WTC11 (cell line): ENCODE data around the gene USP43. TPM values are rescaled to one million over a fixed set of nuclear protein-coding genes. Genes with fewer than 3 reads are reported as not detected.

Experiments
- ATAC-seq: fragments of 200-7000 bp; cut with Tn5 transposase; 2 replicates; pipeline ENCODE4 v1.10.0; 2021; ENCODE audit warnings: mild to moderate bottlenecking, moderate library complexity
- CTCF ChIA-PET: fragments of 300-600 bp; sonication (Branson Sonifier 250); formaldehyde crosslinking; loops from one replicate; lab custom pipeline; 2021; ENCODE audit warnings: antibody characterized with exemption; lab: Charles Lee
- POLR2A ChIA-PET: fragments of 350-600 bp; sonication (Branson Sonifier 250); formaldehyde crosslinking; loops from one replicate; lab custom pipeline; 2021; ENCODE audit warnings: antibody characterized with exemption; lab: Charles Lee
- DNase-seq: peaks from one replicate; pipeline ENCODE4 v3.0.0; 2021; ENCODE audit warnings: low spot score
- H3K27ac Mint-ChIP-seq: 2 replicates; pipeline ENCODE4 v1.8.0; 2021; ENCODE audit warnings: mixed read lengths
- H3K27me3 Mint-ChIP-seq: 2 replicates; pipeline ENCODE4 v1.8.0; 2021; ENCODE audit warnings: low read depth, mild to moderate bottlenecking, moderate library complexity, mixed read lengths
- H3K36me3 Mint-ChIP-seq: 2 replicates; pipeline ENCODE4 v1.8.0; 2021; ENCODE audit warnings: mixed read lengths
- H3K4me1 Mint-ChIP-seq: 2 replicates; pipeline ENCODE4 v1.8.0; 2022; ENCODE audit warnings: mixed read lengths
- H3K4me3 Mint-ChIP-seq: 2 replicates; pipeline ENCODE4 v1.8.0; 2021; ENCODE audit warnings: mild to moderate bottlenecking, moderate library complexity, mixed read lengths
- H3K9me3 Mint-ChIP-seq: 2 replicates; pipeline ENCODE4 v1.8.0; 2021; ENCODE audit warnings: mixed read lengths
- ATF6 ChIP-seq: sonication (generic); formaldehyde crosslinking; IDR thresholded peaks from 2 replicates; pipeline ENCODE4 v1.8.1; 2023; ENCODE audit warnings: mild to moderate bottlenecking, missing genetic modification reagents
- HMGA2 ChIP-seq: fragments of 250-450 bp; sonication (Bioruptor Pico); IDR thresholded peaks from 2 replicates; pipeline ENCODE4 v1.4.0; 2021; ENCODE audit warnings: mild to moderate bottlenecking, moderate library complexity
- MAX ChIP-seq: sonication (generic); formaldehyde crosslinking; IDR thresholded peaks from 2 replicates; pipeline ENCODE4 v1.8.0; 2022; ENCODE audit warnings: mild to moderate bottlenecking, missing genetic modification reagents
- NFATC4 ChIP-seq: fragments of 250-450 bp; sonication (Bioruptor Pico); IDR thresholded peaks from 2 replicates; pipeline ENCODE4 v1.9.0; 2021; ENCODE audit warnings: mild to moderate bottlenecking
- NFYB ChIP-seq: sonication (generic); formaldehyde crosslinking; conservative IDR thresholded peaks from 2 replicates; pipeline ENCODE4 v1.8.0; 2022; ENCODE audit warnings: low read depth, missing genetic modification reagents
- NR3C1 ChIP-seq: sonication (generic); formaldehyde crosslinking; conservative IDR thresholded peaks from 2 replicates; pipeline ENCODE4 v1.8.1; 2023; ENCODE audit warnings: low read depth, mild to moderate bottlenecking, missing genetic modification reagents
- TEAD1 ChIP-seq: sonication (generic); formaldehyde crosslinking; IDR thresholded peaks from 2 replicates; pipeline ENCODE4 v1.8.0; 2022; ENCODE audit warnings: mild to moderate bottlenecking, missing genetic modification reagents
- USF2 ChIP-seq: sonication (generic); formaldehyde crosslinking; IDR thresholded peaks from 2 replicates; pipeline ENCODE4 v1.8.1; 2023; ENCODE audit warnings: mild to moderate bottlenecking, missing genetic modification reagents, moderate library complexity
- ZMAT4 ChIP-seq: fragments of 250-450 bp; sonication (Bioruptor Pico); IDR thresholded peaks from 2 replicates; pipeline ENCODE4 v1.9.0; 2021; ENCODE audit warnings: mild to moderate bottlenecking
- ZNF121 ChIP-seq: sonication (generic); formaldehyde crosslinking; IDR thresholded peaks from 2 replicates; pipeline ENCODE4 v1.8.0; 2023; ENCODE audit warnings: missing genetic modification reagents
- ZNF138 ChIP-seq: sonication (generic); formaldehyde crosslinking; conservative IDR thresholded peaks from 2 replicates; pipeline ENCODE4 v1.8.1; 2022; ENCODE audit warnings: mild to moderate bottlenecking, moderate library complexity, missing genetic modification reagents
- ZNF416 ChIP-seq: fragments of 250-450 bp; sonication (Bioruptor Pico); IDR thresholded peaks from 2 replicates; pipeline ENCODE4 v1.9.0; 2021; ENCODE audit warnings: mild to moderate bottlenecking, inconsistent platforms
- ZNF532 ChIP-seq: fragments of 250-450 bp; sonication (Bioruptor Pico); IDR thresholded peaks from 2 replicates; pipeline ENCODE4 v1.9.0; 2021; ENCODE audit warnings: mild to moderate bottlenecking, borderline replicate concordance
- total RNA-seq: library from RNA; stranded (reverse); gene quantifications from 3 replicates; pipeline ENCODE4 v1.2.3, GENCODE V29; 2021
- TF ChIP-seq, protein P1 (sequence below): sonication (generic); formaldehyde crosslinking; conservative IDR thresholded peaks from 2 replicates; pipeline ENCODE4 v1.8.1; 2023; ENCODE audit warnings: mild to moderate bottlenecking, low read depth, missing genetic modification reagents, moderate library complexity
- TF ChIP-seq, protein P2 (sequence below): sonication (generic); formaldehyde crosslinking; IDR thresholded peaks from 2 replicates; pipeline ENCODE4 v1.8.1; 2022; ENCODE audit warnings: mild to moderate bottlenecking, missing genetic modification reagents, moderate library complexity, borderline replicate concordance
- TF ChIP-seq, protein P3 (sequence below): sonication (generic); formaldehyde crosslinking; IDR thresholded peaks from 2 replicates; pipeline ENCODE4 v1.8.0; 2022; ENCODE audit warnings: missing genetic modification reagents

Gene USP43
- total RNA-seq, 1 experiment from 2014 or later, result 8.6 TPM

GRCh38 chr17:9728564-9728963 lies 83.2 kb downstream of the USP43 start:
- peaks cover 23% of the 10 kb centered on the region for H3K9me3 Mint-ChIP-seq
- peaks cover 18% of the 10 kb centered on the region for H3K36me3 Mint-ChIP-seq
- ChIA-PET POLR2A (interaction anchor here (0.7 kb wide), 1 partner anchor 68 kb away, joined by 4 read pairs; no protein-coding TSS in a partner anchor), CTCF (interaction anchor here (0.6 to 1.9 kb wide), 18 partner anchors 9 to 404 kb away, joined by 3 to 13 read pairs (median 4); partner anchors contain the start of genes CFAP52 and USP43)
- no peak overlapping the region for H3K27ac Mint-ChIP-seq
- TF ChIP-seq, protein P1, sequence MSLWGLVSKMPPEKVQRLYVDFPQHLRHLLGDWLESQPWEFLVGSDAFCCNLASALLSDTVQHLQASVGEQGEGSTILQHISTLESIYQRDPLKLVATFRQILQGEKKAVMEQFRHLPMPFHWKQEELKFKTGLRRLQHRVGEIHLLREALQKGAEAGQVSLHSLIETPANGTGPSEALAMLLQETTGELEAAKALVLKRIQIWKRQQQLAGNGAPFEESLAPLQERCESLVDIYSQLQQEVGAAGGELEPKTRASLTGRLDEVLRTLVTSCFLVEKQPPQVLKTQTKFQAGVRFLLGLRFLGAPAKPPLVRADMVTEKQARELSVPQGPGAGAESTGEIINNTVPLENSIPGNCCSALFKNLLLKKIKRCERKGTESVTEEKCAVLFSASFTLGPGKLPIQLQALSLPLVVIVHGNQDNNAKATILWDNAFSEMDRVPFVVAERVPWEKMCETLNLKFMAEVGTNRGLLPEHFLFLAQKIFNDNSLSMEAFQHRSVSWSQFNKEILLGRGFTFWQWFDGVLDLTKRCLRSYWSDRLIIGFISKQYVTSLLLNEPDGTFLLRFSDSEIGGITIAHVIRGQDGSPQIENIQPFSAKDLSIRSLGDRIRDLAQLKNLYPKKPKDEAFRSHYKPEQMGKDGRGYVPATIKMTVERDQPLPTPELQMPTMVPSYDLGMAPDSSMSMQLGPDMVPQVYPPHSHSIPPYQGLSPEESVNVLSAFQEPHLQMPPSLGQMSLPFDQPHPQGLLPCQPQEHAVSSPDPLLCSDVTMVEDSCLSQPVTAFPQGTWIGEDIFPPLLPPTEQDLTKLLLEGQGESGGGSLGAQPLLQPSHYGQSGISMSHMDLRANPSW (CRISPR knock-in tag), result no peak
- TF ChIP-seq NFATC4 (CRISPR knock-in tag) (no peak), ZNF121 (CRISPR knock-in tag) (no peak), ZMAT4 (no peak), ZNF532 (CRISPR knock-in tag) (no peak), ATF6 (no peak), NFYB (CRISPR knock-in tag) (no peak), TEAD1 (CRISPR knock-in tag) (no peak), NR3C1 (CRISPR knock-in tag) (no peak)
- TF ChIP-seq, protein P2, sequence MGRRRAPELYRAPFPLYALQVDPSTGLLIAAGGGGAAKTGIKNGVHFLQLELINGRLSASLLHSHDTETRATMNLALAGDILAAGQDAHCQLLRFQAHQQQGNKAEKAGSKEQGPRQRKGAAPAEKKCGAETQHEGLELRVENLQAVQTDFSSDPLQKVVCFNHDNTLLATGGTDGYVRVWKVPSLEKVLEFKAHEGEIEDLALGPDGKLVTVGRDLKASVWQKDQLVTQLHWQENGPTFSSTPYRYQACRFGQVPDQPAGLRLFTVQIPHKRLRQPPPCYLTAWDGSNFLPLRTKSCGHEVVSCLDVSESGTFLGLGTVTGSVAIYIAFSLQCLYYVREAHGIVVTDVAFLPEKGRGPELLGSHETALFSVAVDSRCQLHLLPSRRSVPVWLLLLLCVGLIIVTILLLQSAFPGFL (CRISPR knock-in tag), result no peak
- no peak for DNase-seq
- H3K27me3 Mint-ChIP-seq, result peaks cover 2% of the 10 kb centered on the region; the same call in 1 of the 2 replicates
- no peak overlapping the region for H3K4me3 Mint-ChIP-seq
- H3K4me1 Mint-ChIP-seq, result no peaks in the 10 kb centered on the region
- ATAC-seq, result no peak

GRCh38 chr17:9729034-9729650 lies 83.8 kb downstream of the USP43 start:
- Mint-ChIP-seq H3K9me3 (peaks cover 26% of the 10 kb centered on the region), H3K4me1 (no peaks in the 10 kb centered on the region), H3K36me3 (peaks cover 18% of the 10 kb centered on the region), H3K27me3 (peaks cover 5% of the 10 kb centered on the region; the same call in 1 of the 2 replicates), H3K4me3 (no peak overlapping the region), H3K27ac (no peak overlapping the region)
- ChIA-PET CTCF (interaction anchor here (0.6 to 1.9 kb wide), 15 partner anchors 9 to 200 kb away, joined by 3 to 13 read pairs (median 4); partner anchors contain the start of genes CFAP52 and USP43), POLR2A (interaction anchor here (0.7 kb wide), 1 partner anchor 68 kb away, joined by 4 read pairs; no protein-coding TSS in a partner anchor)
- ATAC-seq (peak; percentile 32; the same call in 1 of the 2 replicates), DNase-seq (no peak)
- no peak for TF ChIP-seq ZNF138 (CRISPR knock-in tag)
- no peak for TF ChIP-seq MAX
- TF ChIP-seq HMGA2 (CRISPR knock-in tag), result peak; percentile 29; the same call in 1 of the 2 replicates
- TF ChIP-seq, protein P3, sequence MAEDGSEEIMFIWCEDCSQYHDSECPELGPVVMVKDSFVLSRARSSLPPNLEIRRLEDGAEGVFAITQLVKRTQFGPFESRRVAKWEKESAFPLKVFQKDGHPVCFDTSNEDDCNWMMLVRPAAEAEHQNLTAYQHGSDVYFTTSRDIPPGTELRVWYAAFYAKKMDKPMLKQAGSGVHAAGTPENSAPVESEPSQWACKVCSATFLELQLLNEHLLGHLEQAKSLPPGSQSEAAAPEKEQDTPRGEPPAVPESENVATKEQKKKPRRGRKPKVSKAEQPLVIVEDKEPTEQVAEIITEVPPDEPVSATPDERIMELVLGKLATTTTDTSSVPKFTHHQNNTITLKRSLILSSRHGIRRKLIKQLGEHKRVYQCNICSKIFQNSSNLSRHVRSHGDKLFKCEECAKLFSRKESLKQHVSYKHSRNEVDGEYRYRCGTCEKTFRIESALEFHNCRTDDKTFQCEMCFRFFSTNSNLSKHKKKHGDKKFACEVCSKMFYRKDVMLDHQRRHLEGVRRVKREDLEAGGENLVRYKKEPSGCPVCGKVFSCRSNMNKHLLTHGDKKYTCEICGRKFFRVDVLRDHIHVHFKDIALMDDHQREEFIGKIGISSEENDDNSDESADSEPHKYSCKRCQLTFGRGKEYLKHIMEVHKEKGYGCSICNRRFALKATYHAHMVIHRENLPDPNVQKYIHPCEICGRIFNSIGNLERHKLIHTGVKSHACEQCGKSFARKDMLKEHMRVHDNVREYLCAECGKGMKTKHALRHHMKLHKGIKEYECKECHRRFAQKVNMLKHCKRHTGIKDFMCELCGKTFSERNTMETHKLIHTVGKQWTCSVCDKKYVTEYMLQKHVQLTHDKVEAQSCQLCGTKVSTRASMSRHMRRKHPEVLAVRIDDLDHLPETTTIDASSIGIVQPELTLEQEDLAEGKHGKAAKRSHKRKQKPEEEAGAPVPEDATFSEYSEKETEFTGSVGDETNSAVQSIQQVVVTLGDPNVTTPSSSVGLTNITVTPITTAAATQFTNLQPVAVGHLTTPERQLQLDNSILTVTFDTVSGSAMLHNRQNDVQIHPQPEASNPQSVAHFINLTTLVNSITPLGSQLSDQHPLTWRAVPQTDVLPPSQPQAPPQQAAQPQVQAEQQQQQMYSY (CRISPR knock-in tag), result no peak
- TF ChIP-seq USF2, result no peak
- no peak for TF ChIP-seq ZNF416
